Thyroid gland (tissue), 4 donors: Measurements from ENCODE around the gene ANKRD65. TPM values are rescaled to one million over a fixed set of nuclear protein-coding genes. Genes with fewer than 3 reads are reported as not detected.

ENCODE experiments used
- DNase-seq, 2 donors: peaks; one replicate each; pipeline ENCODE4 v3.0.0-alpha.2; 2019
- H3K27ac ChIP-seq, 3 donors: fragments of 200-600 bp; sonication (generic); 1 replicate in 2 of 3; 2 replicates in 1 of 3; pipeline ENCODE4 v1.5.1; 2016 to 2019; ENCODE audit warnings: mild to moderate bottlenecking in 1 of 3, moderate library complexity in 1 of 3
- H3K27me3 ChIP-seq: fragments of 200-600 bp; sonication (generic); one replicate; pipeline ENCODE4 v1.5.1; 2019
- H3K36me3 ChIP-seq, 2 donors: fragments of 200-600 bp; sonication (generic); one replicate each; pipeline ENCODE4 v1.5.1; 2016 to 2019
- H3K4me1 ChIP-seq, 2 donors: fragments of 200-600 bp; sonication (generic); one replicate each; pipeline ENCODE4 v1.5.1; 2017 to 2019
- H3K4me3 ChIP-seq, 3 donors: fragments of 200-600 bp; sonication (generic); replicated peaks in 1 of 3; 1 replicate in 2 of 3; 2 replicates in 1 of 3; pipeline ENCODE4 v1.5.1; 2016; ENCODE audit warnings: mild to moderate bottlenecking in 1 of 3
- H3K9me3 ChIP-seq: fragments of 200-600 bp; sonication (generic); one replicate; pipeline ENCODE4 v1.5.1; 2017
- POLR2A ChIP-seq, 2 donors: fragments of 450-650 bp; IDR thresholded peaks; one replicate each; pipeline ENCODE4 v1.6.1; 2017; ENCODE audit warnings: antibody characterized with exemption in 2 of 2, mild to moderate bottlenecking in 2 of 2, moderate library complexity in 1 of 2
- WGBS, 2 donors: methylation state at CpG; one replicate each; pipeline ENCODE4 v1.1.5; 2017; 5-methylcytosine and 5-hydroxymethylcytosine counted together
- intact Hi-C: fragments of 100-400 bp; cut with DNase I; formaldehyde crosslinking; loops from one replicate; pipeline ENCODE4 v1.15.1; 2023
- total RNA-seq, 4 donors: library from RNA; depleted of rRNA; stranded (reverse); fragments of >200 nt; gene quantifications; one replicate each; pipeline ENCODE4 v1.2.3, GENCODE V29; 2016
- TF ChIP-seq, protein P1 (sequence below), 6 experiments: fragments of 200-600 bp in 3 of 6; fragments of 450-650 bp in 3 of 6; sonication (generic) in 3 of 6; IDR thresholded peaks; one replicate each; pipeline ENCODE4 v1.5.1; 2016 to 2019; ENCODE audit warnings: antibody characterized with exemption in 6 of 6, mild to moderate bottlenecking in 2 of 6, inconsistent platforms in 1 of 6, moderate library complexity in 1 of 6

Gene ANKRD65
- total RNA-seq, 4 donors from 2014 or later = 2.0 to 3.2 (median 2.4) TPM

DNA sequence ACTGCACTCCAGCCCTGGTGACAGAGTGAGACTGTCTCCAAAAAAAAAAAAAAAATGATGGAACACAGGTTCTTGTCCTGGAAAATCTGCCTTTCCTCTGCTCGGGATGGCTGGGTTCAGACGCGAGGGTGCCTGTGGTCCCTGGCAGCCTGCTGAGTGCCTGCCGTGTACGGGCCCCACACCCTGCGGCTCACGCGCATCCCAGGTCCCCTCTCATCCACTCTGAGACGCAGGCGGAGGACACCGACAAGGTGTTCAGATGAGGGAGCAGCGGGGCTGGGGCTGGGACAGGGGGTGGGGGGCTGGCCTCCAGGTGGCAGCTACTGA lies 4.3 kb upstream of the ANKRD65 start:
- Histone ChIP-seq H3K36me3 (no peaks in the 10 kb centered on the region), H3K4me1 (peaks cover 4 to 15% of the 10 kb centered on the region in 2 donors), H3K4me3 (no peak overlapping the region), H3K27me3 (no peaks in the 10 kb centered on the region), H3K27ac (no peak overlapping the region), H3K9me3 (no peaks in the 10 kb centered on the region)
- intact Hi-C loops = no loop called here
- WGBS, 2 donors = 74 to 85% methylated on average over 12 of the region's 12 CpGs
- TF ChIP-seq POLR2A (IDR thresholded peaks at IDR 0.05) = no peak
- TF ChIP-seq, protein P1, sequence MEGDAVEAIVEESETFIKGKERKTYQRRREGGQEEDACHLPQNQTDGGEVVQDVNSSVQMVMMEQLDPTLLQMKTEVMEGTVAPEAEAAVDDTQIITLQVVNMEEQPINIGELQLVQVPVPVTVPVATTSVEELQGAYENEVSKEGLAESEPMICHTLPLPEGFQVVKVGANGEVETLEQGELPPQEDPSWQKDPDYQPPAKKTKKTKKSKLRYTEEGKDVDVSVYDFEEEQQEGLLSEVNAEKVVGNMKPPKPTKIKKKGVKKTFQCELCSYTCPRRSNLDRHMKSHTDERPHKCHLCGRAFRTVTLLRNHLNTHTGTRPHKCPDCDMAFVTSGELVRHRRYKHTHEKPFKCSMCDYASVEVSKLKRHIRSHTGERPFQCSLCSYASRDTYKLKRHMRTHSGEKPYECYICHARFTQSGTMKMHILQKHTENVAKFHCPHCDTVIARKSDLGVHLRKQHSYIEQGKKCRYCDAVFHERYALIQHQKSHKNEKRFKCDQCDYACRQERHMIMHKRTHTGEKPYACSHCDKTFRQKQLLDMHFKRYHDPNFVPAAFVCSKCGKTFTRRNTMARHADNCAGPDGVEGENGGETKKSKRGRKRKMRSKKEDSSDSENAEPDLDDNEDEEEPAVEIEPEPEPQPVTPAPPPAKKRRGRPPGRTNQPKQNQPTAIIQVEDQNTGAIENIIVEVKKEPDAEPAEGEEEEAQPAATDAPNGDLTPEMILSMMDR (IDR thresholded peaks at IDR 0.05) = no peak
- DNase-seq = no peak

DNA sequence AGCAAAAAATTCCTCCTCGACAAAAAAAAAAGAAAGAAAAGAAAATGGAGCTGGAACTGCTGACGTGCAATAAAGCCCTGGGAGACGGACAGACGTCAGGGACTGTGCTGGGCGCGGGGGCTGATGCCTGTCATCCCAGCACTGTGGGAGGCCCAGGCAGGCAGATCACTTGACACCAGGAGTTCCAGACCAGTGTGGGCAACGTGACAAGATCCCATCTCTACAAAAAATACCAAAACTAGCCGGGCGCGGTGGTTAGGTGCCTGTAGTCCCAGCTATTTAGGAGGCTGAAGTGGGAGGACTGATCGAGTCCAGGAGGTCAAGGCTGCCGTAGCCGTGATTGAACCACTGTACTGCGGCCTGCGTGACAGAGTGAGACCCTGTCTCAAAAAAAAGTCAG lies 3.6 kb upstream of the ANKRD65 start:
- no peaks in the 10 kb centered on the region for H3K9me3 ChIP-seq
- intact Hi-C loops = no loop called here
- H3K27ac ChIP-seq = no peak overlapping the region
- H3K4me3 ChIP-seq = no peak overlapping the region
- no peaks in the 10 kb centered on the region for H3K36me3 ChIP-seq
- 83 to 85% methylated on average over 15 of the region's 15 CpGs for WGBS, 2 donors
- DNase-seq = no peak
- TF ChIP-seq, protein P1 (IDR thresholded peaks at IDR 0.05) = no peak
- TF ChIP-seq POLR2A (IDR thresholded peaks at IDR 0.05) = no peak
- H3K27me3 ChIP-seq = no peaks in the 10 kb centered on the region
- H3K4me1 ChIP-seq = peaks cover 0 to 9% of the 10 kb centered on the region in 2 donors

DNA sequence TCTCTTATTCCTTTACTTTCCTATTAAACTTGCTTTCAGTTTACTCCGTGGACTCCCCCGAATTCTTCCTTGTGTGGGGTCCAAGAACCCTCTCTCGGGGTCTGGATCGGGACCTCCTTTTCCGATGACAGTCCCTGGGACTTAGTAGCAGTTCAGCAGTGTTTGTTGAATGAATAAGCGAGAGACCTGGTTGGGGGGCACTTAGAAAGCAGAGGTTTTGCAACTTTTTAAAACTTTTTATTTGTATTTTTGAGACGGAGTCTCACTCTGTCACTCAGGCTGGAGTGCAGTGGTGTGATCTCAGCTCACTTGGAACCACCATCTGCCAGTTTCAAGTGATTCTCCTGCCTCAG lies 2.1 kb upstream of the ANKRD65 start:
- no peak for DNase-seq
- H3K4me3 ChIP-seq = no peak overlapping the region
- no peaks in the 10 kb centered on the region for H3K36me3 ChIP-seq
- H3K9me3 ChIP-seq = no peaks in the 10 kb centered on the region
- intact Hi-C loops = no loop called here
- H3K4me1 ChIP-seq = peaks cover 0 to 6% of the 10 kb centered on the region in 2 donors
- H3K27ac ChIP-seq = no peak overlapping the region
- TF ChIP-seq, protein P1 (IDR thresholded peaks at IDR 0.05) = no peak
- TF ChIP-seq POLR2A (IDR thresholded peaks at IDR 0.05) = no peak
- no peaks in the 10 kb centered on the region for H3K27me3 ChIP-seq
- 82 to 92% methylated on average over 7 of the region's 7 CpGs for WGBS, 2 donors

DNA sequence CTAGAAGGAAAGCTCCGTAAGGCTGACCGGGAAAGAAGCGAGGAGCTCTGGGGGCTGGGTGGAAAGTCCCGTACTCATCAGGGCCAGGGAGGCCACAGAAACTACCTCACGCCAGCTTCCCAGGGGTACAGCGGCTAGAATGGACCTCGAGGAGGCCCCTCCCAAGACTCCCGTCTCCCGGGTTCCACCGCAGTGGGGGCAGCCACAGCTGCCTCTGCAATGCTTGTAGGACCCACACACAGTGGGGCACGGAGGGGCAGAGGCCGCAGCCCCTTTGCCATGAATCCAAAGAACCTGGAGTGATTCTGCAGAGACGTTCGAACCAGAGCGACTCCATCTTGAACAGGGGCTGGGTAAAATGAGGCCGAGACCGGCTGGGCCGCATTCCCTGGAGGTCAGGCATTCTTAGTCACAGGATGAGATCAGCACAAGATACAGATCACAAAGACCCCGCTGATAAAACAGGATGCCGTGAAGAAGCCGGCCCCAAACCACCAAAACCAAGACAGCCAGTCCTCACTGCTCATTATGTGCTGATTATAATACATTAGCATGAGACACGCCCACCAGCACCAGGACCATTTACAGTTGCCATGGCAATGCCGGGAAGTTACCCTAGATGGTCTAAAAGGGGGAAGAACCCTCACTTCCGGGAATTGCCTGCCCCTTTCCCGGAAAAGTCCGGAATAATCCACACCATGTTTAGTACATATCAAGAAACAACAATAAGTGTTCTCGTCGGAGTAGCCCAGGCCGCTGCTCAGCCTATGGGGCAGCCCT lies 1.6 kb upstream of the ANKRD65 start:
- 61 to 62% methylated on average over 22 to 24 of the region's 29 CpGs for WGBS, 2 donors
- Histone ChIP-seq H3K4me3 (no peak overlapping the region), H3K27me3 (no peaks in the 10 kb centered on the region), H3K4me1 (peaks cover 0 to 6% of the 10 kb centered on the region in 2 donors), H3K9me3 (no peaks in the 10 kb centered on the region), H3K27ac (no peak overlapping the region), H3K36me3 (no peaks in the 10 kb centered on the region)
- intact Hi-C loops = no loop called here
- no peak for DNase-seq
- TF ChIP-seq, protein P1 (IDR thresholded peaks at IDR 0.05) = no peak

DNA sequence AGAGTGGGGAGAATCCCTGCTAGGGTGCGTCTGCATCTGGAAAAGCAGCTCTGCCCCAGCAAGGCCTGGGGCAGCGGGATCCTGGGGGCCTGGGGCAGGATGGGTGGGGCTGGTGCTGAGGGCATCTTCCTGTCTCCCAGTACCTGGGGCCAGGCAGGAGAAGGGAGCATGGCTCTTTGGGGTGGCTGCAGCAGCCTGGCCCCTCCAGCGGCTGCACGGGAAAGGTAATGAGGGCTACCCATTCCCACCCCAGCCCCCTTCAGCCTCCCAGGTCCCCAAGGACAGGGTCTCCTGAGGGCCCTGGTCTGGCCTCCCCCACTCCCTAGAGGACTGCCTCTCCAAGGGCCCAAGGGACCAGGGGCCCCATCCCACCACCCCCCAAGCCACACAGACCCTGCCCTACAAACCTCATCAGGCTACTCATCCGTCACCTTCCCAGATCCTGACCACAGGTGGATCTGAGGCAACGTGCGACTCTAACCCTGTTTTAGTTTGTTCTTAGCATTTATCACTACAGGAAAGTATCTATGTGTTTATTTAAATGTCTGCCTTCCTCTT lies 910 bp upstream of the ANKRD65 start:
- Histone ChIP-seq H3K4me1 (peaks cover 0 to 6% of the 10 kb centered on the region in 2 donors), H3K9me3 (no peaks in the 10 kb centered on the region), H3K4me3 (no peak overlapping the region), H3K27ac (no peak overlapping the region), H3K36me3 (no peaks in the 10 kb centered on the region), H3K27me3 (no peaks in the 10 kb centered on the region)
- intact Hi-C loops = no loop called here
- DNase-seq = no peak
- WGBS, 2 donors = 83 to 84% methylated on average over 7 of the region's 7 CpGs
- TF ChIP-seq POLR2A (IDR thresholded peaks at IDR 0.05) = no peak
- TF ChIP-seq, protein P1 (IDR thresholded peaks at IDR 0.05) = no peak
